Measurements from ENCODE around the gene FHIP2A. TPM values are rescaled to one million over a fixed set of nuclear protein-coding genes. Genes with fewer than 3 reads are reported as not detected.
"Not testable (repeated sequence)": the region's sequence is repeated elsewhere in the genome, so short reads cannot be mapped to it uniquely, and the experiment has no call there.

The FHIP2A gene
- total RNA-seq, 1 experiment from 2014 or later = 32.6 TPM

- BruUV-seq (replicated peaks); H3K9me3 ChIP-seq (ENCODE audit: control insufficient read depth, insufficient read depth, low read depth, low read length); in situ Hi-C loops (cut with HindIII; ENCODE audit: low pct_unique_long_range_greater_than_20kb, low sequenced_read_pairs); POLR2A ChIA-PET; H3K36me3 ChIP-seq (ENCODE audit: control insufficient read depth, insufficient read depth, low read length); H3K27me3 ChIP-seq (ENCODE audit: control insufficient read depth, insufficient read depth, low read length): not testable (repeated sequence)
- intact Hi-C loops (cut with micrococcal nuclease; ENCODE audit: unreplicated experiment) = loop anchor here (5.0 kb wide), 3 partner anchors 74 to 314 kb away; no protein-coding TSS in a partner anchor
- ATAC-seq = peak; percentile 95
- Histone ChIP-seq H3K4me3 (ENCODE audit: low read depth in 2 of 2, low read length in 2 of 2) (peak overlapping the region; percentile 15 to 21; a peak in 3 of 4 replicates), H3K27ac (ENCODE audit: low read length) (peak overlapping the region; percentile 91; the same call in 1 of the 2 replicates), H3K4me1 (ENCODE audit: control insufficient read depth, insufficient read depth, low read length) (peaks cover 37% of the 10 kb centered on the region)
- peak; percentile 84 for TF ChIP-seq CTCF (IDR thresholded peaks at IDR 0.05)
- CTCF ChIA-PET = interaction anchor here (0.6 to 1.0 kb wide), 3 partner anchors 19 to 482 kb away, joined by 3 read pairs; no protein-coding TSS in a partner anchor
- DNase-seq (ENCODE audit: low read depth, low spot score) = peak; percentile 53
Measured at GRCh38 chr10:114786492-114786891, 35.1 kb upstream of the FHIP2A start.

GRCh38 chr10:114787131-114787530 is 34.4 kb upstream of the FHIP2A start:
- ATAC-seq; POLR2A ChIA-PET; H3K27me3 ChIP-seq (ENCODE audit: control insufficient read depth, insufficient read depth, low read length); in situ Hi-C loops (cut with HindIII; ENCODE audit: low pct_unique_long_range_greater_than_20kb, low sequenced_read_pairs); CTCF ChIA-PET; H3K27ac ChIP-seq (ENCODE audit: low read length); H3K36me3 ChIP-seq (ENCODE audit: control insufficient read depth, insufficient read depth, low read length); DNase-seq (ENCODE audit: low read depth, low spot score); H3K9me3 ChIP-seq (ENCODE audit: control insufficient read depth, insufficient read depth, low read depth, low read length); BruUV-seq (replicated peaks): not testable (repeated sequence)
- Histone ChIP-seq H3K4me3 (ENCODE audit: low read depth in 2 of 2, low read length in 2 of 2) (peak overlapping the region; percentile 14 to 15; a peak in 3 of 4 replicates), H3K4me1 (ENCODE audit: control insufficient read depth, insufficient read depth, low read length) (peaks cover 31% of the 10 kb centered on the region)
- intact Hi-C loops (cut with micrococcal nuclease; ENCODE audit: unreplicated experiment) = loop anchor here (5.0 kb wide), 3 partner anchors 75 to 315 kb away; no protein-coding TSS in a partner anchor

GRCh38 chr10:114791768-114792167 is 29.8 kb upstream of the FHIP2A start:
- DNase-seq (ENCODE audit: low read depth, low spot score) (no peak), ATAC-seq (no peak)
- no peak overlapping the region for H3K27ac ChIP-seq (ENCODE audit: low read length)
- TF ChIP-seq POLR2AphosphoS5 (IDR thresholded peaks at IDR 0.05; ENCODE audit: low read depth, low read length) (no peak), CTCF (IDR thresholded peaks at IDR 0.05) (no peak)
- H3K36me3 ChIP-seq (ENCODE audit: control insufficient read depth, insufficient read depth, low read length) = no peaks in the 10 kb centered on the region
- H3K9me3 ChIP-seq (ENCODE audit: control insufficient read depth, insufficient read depth, low read depth, low read length) = no peaks in the 10 kb centered on the region
- intact Hi-C loops (cut with micrococcal nuclease; ENCODE audit: unreplicated experiment) (no loop called here), in situ Hi-C loops (cut with HindIII; ENCODE audit: low pct_unique_long_range_greater_than_20kb, low sequenced_read_pairs) (no loop called here)
- H3K27me3 ChIP-seq (ENCODE audit: control insufficient read depth, insufficient read depth, low read length) = no peaks in the 10 kb centered on the region
- POLR2A ChIA-PET = no interaction called here
- BruUV-seq (replicated peaks) = no TSS peak
- H3K4me1 ChIP-seq (ENCODE audit: control insufficient read depth, insufficient read depth, low read length) = no peaks in the 10 kb centered on the region; the same call in 1 of the 2 replicates
- no peak overlapping the region for H3K4me3 ChIP-seq (ENCODE audit: low read depth in 2 of 2, low read length in 2 of 2)
- CTCF ChIA-PET = no interaction called here

GRCh38 chr10:114795039-114795438 is 26.5 kb upstream of the FHIP2A start:
- H3K4me1 ChIP-seq (ENCODE audit: control insufficient read depth, insufficient read depth, low read length) = no peaks in the 10 kb centered on the region
- DNase-seq (ENCODE audit: low read depth, low spot score) = no peak
- CTCF ChIA-PET = no interaction called here
- no peak overlapping the region for H3K4me3 ChIP-seq (ENCODE audit: low read depth in 2 of 2, low read length in 2 of 2)
- intact Hi-C loops (cut with micrococcal nuclease; ENCODE audit: unreplicated experiment) (no loop called here), in situ Hi-C loops (cut with HindIII; ENCODE audit: low pct_unique_long_range_greater_than_20kb, low sequenced_read_pairs) (no loop called here)
- BruUV-seq (replicated peaks) = no TSS peak
- H3K9me3 ChIP-seq (ENCODE audit: control insufficient read depth, insufficient read depth, low read depth, low read length) = no peaks in the 10 kb centered on the region
- POLR2A ChIA-PET = no interaction called here
- ATAC-seq = no peak
- H3K27me3 ChIP-seq (ENCODE audit: control insufficient read depth, insufficient read depth, low read length) = no peaks in the 10 kb centered on the region
- H3K36me3 ChIP-seq (ENCODE audit: control insufficient read depth, insufficient read depth, low read length) = no peaks in the 10 kb centered on the region
- H3K27ac ChIP-seq (ENCODE audit: low read length) = no peak overlapping the region
- TF ChIP-seq CTCF (IDR thresholded peaks at IDR 0.05) = no peak
- TF ChIP-seq POLR2AphosphoS5 (IDR thresholded peaks at IDR 0.05; ENCODE audit: low read depth, low read length) = no peak
- TF ChIP-seq REST (IDR thresholded peaks at IDR 0.05; ENCODE audit: insufficient read depth in 1 of 2, low read depth in 2 of 2, low read length in 1 of 2) = no peak
- TF ChIP-seq SIN3A (IDR thresholded peaks at IDR 0.05; ENCODE audit: borderline replicate concordance, insufficient read depth, low read depth, low read length) = no peak
- TF ChIP-seq TCF7L2 (IDR thresholded peaks at IDR 0.05; ENCODE audit: low read depth, low read length) = no peak
